Suppressor macrophage treated with lipopolysaccharide for 4 hours (primary cell): ENCODE measurements around the gene ERMARD.

Experiments used
- DNase-seq: peaks from one replicate; pipeline ENCODE4 v3.0.0-alpha.2; 2020

The ERMARD gene

DNA sequence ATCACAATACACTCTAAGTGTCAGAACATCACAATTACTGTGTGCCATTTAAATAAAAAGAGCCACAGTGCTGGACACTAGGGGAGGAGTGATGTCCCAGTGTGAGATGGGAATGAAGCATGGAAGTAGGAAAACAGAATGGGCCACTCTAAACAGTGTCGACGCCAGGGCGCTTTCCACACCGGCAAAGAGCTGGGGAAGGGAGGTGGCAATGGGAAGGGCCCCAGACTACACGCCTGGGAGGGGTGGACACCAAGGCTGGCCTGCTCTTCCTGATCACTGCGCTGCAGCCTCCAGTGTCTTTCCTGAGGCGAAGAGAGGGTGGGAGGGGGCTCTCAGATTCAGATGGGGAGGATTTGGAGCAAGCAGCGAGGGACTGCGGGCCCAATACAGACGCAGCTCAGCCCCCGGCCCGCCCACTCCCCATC, 75.9 kb downstream of the ERMARD start:
- DNase-seq: no peak

DNA sequence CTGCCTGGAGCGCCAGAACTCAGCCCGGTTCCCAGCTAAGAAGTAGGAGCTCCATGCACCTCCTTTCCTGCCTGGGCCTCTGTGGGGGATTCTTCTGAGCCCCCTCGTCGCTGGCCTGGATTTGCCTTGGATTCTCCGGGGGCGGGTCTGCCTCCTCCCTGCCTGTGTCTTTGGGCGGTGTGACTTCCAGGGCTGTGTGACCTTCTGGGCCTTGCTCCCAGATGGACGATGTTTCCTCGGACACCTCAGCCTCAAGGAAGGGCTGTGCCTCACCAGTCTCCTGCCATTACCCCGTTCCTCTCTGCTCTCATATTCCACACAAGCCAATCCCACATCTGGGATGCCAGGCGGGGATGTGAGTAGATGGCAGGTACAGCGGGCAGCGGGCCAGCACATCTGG, 76.8 kb downstream of the ERMARD start:
- no peak for DNase-seq

DNA sequence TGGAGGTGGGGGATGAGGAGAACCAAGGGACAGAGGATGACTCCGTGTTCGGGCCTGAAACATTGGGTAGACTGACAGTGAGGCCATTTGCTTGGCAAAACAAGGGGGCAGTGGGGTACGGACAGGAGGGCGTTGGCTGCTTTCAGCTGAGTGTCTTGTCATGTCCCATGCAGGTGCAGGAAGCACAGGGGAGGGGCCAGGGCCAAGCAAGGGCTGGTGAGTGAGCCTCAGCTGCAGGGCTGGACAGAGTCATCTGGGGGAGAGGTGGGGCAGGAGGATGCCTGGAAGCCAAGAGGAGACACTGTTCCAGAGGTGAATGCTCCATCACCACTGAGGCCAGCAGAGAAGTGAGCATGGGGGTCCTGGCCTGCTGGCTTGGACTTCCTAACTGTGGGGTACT, 78.4 kb downstream of the ERMARD start:
- no peak for DNase-seq

DNA sequence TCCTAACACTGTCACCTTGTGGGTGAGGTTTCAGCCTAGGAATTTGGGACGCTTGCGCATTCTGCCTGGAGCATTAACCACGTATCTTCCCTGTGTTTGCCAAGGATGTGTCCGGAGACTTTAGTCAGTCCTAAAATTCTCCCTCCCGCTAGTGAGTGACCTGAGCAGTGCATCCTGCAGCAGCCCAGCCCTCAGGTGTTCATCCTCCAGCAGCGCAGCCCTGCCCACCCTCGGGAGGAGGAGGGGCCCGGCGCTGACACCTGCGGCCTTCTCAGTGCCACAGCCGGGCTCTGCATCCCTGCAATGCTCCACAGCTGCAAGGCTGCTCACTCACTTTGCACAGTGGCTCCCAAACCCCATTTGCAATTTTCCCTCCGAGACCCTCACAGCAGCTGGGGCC, 79.5 kb downstream of the ERMARD start:
- DNase-seq: no peak
